Type B pancreatic cell (in vitro differentiated cells): ENCODE data around the gene AHRR. TPM values are rescaled to one million over a fixed set of nuclear protein-coding genes. Genes with fewer than 3 reads are reported as not detected.
A peak's percentile ranks its signal among the peaks of the same experiment; 100 is the strongest.

Experiments
- DNase-seq: peaks from one replicate; pipeline ENCODE4 v3.0.0; 2021; ENCODE audit warnings: mixed read lengths; ENCODE audit not compliant: unreplicated experiment; ENCODE audit errors: extremely low spot score
- H3K27ac Mint-ChIP-seq: 2 replicates; pipeline ENCODE4 v1.8.0; 2021; ENCODE audit warnings: mild to moderate bottlenecking, mixed read lengths
- H3K27me3 Mint-ChIP-seq: 2 replicates; pipeline ENCODE4 v1.8.0; 2021; ENCODE audit warnings: mixed read lengths
- H3K36me3 Mint-ChIP-seq: 2 replicates; pipeline ENCODE4 v1.8.0; 2021; ENCODE audit warnings: mixed read lengths
- H3K4me1 Mint-ChIP-seq: one replicate; pipeline ENCODE4 v1.8.0; 2021; ENCODE audit warnings: mixed read lengths; ENCODE audit not compliant: unreplicated experiment
- H3K4me3 Mint-ChIP-seq: 2 replicates; pipeline ENCODE4 v1.8.0; 2021; ENCODE audit warnings: mild to moderate bottlenecking, mixed read lengths
- H3K9me3 Mint-ChIP-seq: 2 replicates; pipeline ENCODE4 v1.8.0; 2021; ENCODE audit warnings: mixed read lengths
- total RNA-seq: library from RNA; stranded (reverse); gene quantifications from 2 replicates; pipeline ENCODE4 v1.2.1, GENCODE V29; 2021; ENCODE audit warnings: low replicate concordance
- TF ChIP-seq, protein P1 (sequence below): fragments of 200-600 bp; sonication (generic); conservative IDR thresholded peaks from 2 replicates; pipeline ENCODE4 v1.5.0; 2021; ENCODE audit warnings: antibody characterized with exemption, mild to moderate bottlenecking

Gene AHRR
- total RNA-seq, 1 donor from 2014 or later = 13.4 TPM

DNA sequence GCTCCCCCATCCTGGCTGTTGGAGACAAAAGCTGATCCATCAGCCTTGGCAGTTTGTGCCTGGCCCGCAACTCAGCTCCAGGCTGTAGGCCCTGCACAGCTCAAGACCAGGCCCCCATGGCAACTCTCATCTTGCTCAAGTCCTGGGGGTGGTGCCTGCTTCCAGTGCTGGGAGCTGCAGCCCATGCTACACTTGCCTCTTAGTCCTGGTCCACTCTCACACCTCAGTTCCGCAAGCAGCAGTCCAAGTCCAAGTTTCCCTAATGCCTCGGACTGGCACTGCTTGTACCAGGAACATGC, 14.2 kb downstream of the AHRR start:
- H3K27me3 Mint-ChIP-seq = peaks cover 25% of the 10 kb centered on the region

DNA sequence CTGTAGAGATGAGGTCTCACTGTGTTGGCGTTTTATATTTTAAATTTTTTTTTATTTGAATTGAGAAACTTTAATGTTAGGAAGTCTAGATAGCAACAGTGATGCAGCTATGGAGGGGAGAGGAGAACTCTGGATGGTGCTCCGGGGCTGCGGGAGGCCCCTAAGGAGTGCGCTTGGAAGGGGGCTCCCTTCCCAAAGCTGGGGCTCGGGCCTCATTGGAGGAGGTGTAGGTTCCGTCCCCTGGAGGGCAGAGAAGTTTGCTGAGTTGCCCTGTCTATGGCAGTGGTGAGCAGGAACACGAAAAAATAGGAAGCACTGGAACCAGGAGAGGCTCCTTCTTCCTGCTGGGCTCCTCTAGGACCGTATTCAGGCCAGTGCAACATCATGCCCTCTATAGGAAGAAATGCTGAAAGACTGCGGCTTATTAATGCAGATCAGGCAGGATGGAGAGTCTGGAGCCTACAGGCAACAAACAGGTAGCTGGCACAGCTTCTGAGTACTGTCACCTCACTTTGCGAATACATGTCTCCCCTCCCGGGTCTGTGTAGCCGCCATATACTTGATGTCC, 16.1 kb downstream of the AHRR start:
- no peak for DNase-seq
- no peak overlapping the region for H3K4me3 Mint-ChIP-seq
- peaks cover under 1% of the 10 kb centered on the region for H3K4me1 Mint-ChIP-seq
- TF ChIP-seq, protein P1, sequence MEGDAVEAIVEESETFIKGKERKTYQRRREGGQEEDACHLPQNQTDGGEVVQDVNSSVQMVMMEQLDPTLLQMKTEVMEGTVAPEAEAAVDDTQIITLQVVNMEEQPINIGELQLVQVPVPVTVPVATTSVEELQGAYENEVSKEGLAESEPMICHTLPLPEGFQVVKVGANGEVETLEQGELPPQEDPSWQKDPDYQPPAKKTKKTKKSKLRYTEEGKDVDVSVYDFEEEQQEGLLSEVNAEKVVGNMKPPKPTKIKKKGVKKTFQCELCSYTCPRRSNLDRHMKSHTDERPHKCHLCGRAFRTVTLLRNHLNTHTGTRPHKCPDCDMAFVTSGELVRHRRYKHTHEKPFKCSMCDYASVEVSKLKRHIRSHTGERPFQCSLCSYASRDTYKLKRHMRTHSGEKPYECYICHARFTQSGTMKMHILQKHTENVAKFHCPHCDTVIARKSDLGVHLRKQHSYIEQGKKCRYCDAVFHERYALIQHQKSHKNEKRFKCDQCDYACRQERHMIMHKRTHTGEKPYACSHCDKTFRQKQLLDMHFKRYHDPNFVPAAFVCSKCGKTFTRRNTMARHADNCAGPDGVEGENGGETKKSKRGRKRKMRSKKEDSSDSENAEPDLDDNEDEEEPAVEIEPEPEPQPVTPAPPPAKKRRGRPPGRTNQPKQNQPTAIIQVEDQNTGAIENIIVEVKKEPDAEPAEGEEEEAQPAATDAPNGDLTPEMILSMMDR = peak; percentile 63
- peaks cover 22% of the 10 kb centered on the region for H3K27me3 Mint-ChIP-seq
- peaks cover 7% of the 10 kb centered on the region for H3K36me3 Mint-ChIP-seq
- H3K27ac Mint-ChIP-seq = no peak overlapping the region
- H3K9me3 Mint-ChIP-seq = no peaks in the 10 kb centered on the region

More for the DNA sequence above, 14.2 kb downstream of the AHRR start:
- no peak overlapping the region for H3K27ac Mint-ChIP-seq
- H3K4me1 Mint-ChIP-seq = no peaks in the 10 kb centered on the region
- no peak overlapping the region for H3K4me3 Mint-ChIP-seq
- TF ChIP-seq, protein P1 = no peak
- H3K36me3 Mint-ChIP-seq = peaks cover 7% of the 10 kb centered on the region
- H3K9me3 Mint-ChIP-seq = no peaks in the 10 kb centered on the region
- no peak for DNase-seq

DNA sequence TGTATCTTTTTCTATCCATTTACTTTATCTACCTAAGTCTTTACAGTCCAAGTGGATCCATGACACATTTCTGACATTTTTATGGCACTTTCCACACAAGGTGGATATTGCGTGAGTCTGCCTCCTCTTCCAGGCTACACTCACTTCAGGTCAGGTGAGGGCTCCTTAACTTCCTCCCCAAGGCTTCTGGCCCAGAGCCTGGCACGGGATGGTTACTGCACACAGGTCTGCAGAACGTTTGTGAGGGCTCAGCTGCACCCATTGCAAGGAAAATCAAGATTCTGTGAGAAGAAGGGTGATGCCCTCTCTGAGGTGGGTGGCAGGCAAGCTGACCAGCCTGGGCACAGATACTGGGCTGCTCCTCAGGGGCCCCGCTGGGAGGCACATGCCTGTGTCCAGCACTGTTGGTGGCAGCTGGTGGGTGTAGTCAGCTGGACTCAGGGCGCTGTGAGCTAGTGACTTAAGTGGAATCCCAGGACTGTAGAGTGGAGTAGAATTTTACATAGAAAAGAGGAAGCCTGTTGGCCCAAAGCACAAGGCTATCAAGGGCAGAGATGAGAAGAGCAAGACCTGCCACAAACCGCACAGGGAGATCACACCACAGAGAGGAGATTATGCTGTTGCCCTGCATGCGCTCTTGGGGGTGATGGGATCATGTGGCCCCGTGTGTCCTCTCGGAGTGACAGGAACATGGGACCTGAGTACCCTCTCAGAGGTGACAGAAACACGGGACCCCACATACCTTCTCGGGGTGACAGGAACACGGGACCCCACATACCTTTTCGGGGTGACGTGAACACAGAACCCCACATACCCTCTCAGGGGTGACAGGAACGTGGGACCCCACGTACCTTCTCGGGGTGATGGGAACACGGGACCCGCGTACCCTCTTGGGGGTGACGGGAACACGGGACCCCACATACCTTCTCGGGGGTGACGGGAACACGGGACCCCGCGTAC, 21.3 kb downstream of the AHRR start:
- Mint-ChIP-seq H3K27me3 (peaks cover 20% of the 10 kb centered on the region), H3K4me3 (peak overlapping the region; percentile 74), H3K27ac (peak overlapping the region; percentile 62), H3K36me3 (no peaks in the 10 kb centered on the region), H3K9me3 (no peaks in the 10 kb centered on the region), H3K4me1 (peaks cover 5% of the 10 kb centered on the region)
- TF ChIP-seq, protein P1 = no peak
- DNase-seq = no peak

DNA sequence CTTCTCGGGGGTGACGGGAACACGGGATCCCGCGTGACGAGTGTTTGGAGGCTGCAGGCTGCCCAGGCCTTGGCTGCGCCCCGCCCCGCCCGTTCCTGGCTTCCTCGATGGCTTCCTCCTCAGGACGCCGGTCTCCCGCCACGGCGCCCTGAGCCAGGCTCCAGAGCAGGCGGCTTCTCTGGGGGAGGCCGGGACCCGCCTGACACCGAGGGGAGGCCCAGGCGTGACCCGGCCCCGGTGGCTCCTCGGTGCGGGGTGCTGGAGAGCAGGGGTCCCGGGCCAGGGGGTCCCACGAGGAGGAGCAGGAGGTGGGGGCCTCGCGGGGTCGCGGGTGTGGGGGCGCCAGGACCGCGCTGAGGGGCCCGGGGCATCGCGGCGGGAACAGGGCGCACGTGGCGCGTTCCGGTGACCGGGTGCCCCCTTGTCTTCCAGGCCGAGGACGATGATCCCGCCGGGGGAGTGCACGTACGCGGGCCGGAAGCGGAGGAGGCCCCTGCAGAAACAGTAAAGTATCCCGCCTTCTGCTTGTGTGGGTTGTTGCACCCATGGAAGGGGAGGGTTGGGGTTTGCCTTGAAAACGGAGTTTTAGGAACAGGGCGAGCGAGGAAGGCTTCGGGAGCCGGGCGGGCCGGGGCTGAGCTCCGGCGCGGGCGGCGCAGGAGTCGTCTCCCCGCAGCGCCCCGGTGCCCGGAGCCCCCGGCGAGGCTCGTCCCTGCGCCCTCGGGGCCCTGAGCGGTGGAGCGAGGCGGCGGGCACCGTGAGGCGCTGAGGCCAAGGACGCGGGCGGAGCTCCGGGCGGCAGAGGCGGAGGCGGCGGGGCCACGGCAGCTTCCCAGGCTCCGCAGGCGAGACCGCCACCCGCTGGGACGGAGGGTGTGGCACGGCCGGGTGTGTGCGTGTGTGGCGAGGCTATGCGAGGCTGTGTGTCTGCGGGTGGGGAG, 22.2 kb downstream of the AHRR start:
- Mint-ChIP-seq H3K27me3 (peaks cover 20% of the 10 kb centered on the region), H3K36me3 (no peaks in the 10 kb centered on the region), H3K4me1 (peaks cover 5% of the 10 kb centered on the region), H3K4me3 (peak overlapping the region; percentile 80), H3K27ac (no peak overlapping the region), H3K9me3 (no peaks in the 10 kb centered on the region)
- no peak for DNase-seq
- TF ChIP-seq, protein P1 = no peak

DNA sequence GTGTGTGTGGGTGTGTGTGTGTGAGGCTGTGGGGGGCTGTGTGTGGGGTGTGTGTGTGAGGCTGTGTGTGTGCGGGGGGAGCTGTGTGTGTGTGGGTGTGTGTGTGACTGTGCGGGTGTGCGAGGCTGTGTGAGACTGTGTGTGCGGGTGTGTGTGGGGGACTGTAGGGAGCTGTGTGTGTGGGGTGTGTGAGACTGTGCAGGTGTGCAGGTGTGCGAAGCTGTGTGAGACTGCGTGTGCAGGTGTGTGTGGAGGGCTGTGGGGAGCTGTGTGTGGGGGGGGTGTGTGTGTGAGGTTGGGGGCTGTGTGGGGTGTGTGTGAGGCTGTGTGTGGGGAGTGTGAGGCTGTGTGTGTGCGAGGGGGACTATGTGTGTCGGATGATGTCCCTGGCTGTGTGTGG, 23.2 kb downstream of the AHRR start:
- H3K4me3 Mint-ChIP-seq = no peak overlapping the region
- H3K27ac Mint-ChIP-seq = no peak overlapping the region
- no peak for DNase-seq
- H3K9me3 Mint-ChIP-seq = no peaks in the 10 kb centered on the region
- peaks cover 5% of the 10 kb centered on the region for H3K4me1 Mint-ChIP-seq
- H3K36me3 Mint-ChIP-seq = no peaks in the 10 kb centered on the region
- TF ChIP-seq, protein P1 = no peak
- H3K27me3 Mint-ChIP-seq = peaks cover 20% of the 10 kb centered on the region
